GM19397 (cell line): Measurements from ENCODE around the gene TBC1D4.
"Not testable (repeated sequence)": the region's sequence is repeated elsewhere in the genome, so short reads cannot be mapped to it uniquely, and the experiment has no call there.

ENCODE experiments used
- ATAC-seq: cut with Tn5 transposase; IDR thresholded peaks from one replicate; pipeline ENCODE4 v1.9.1; 2021; ENCODE audit warnings: mild to moderate bottlenecking, moderate library complexity; ENCODE audit not compliant: unreplicated experiment

TBC1D4 gene

GRCh38 chr13:75454497-75454896 lies 27.5 kb downstream of the TBC1D4 start:
- ATAC-seq, result no peak

- no peak for ATAC-seq
Measured at GRCh38 chr13:75452564-75452963, 29.4 kb downstream of the TBC1D4 start.

- no peak for ATAC-seq
Measured at GRCh38 chr13:75447493-75447892, 34.5 kb downstream of the TBC1D4 start.

- no peak for ATAC-seq
Measured at GRCh38 chr13:75446874-75447273, 35.1 kb downstream of the TBC1D4 start.

GRCh38 chr13:75445717-75446499 lies 36.1 kb downstream of the TBC1D4 start:
- no peak for ATAC-seq

GRCh38 chr13:75444016-75444415 lies 38.0 kb downstream of the TBC1D4 start:
- no peak for ATAC-seq

GRCh38 chr13:75443356-75443958 lies 38.5 kb downstream of the TBC1D4 start:
- ATAC-seq, result no peak

- no peak for ATAC-seq
Measured at GRCh38 chr13:75442736-75443234, 39.2 kb downstream of the TBC1D4 start.

- no peak for ATAC-seq
Measured at GRCh38 chr13:75440100-75440499, 41.9 kb downstream of the TBC1D4 start.

GRCh38 chr13:75437582-75438318 lies 44.2 kb downstream of the TBC1D4 start:
- ATAC-seq, result no peak

- not testable (repeated sequence) for ATAC-seq
Measured at GRCh38 chr13:75434126-75434525, 47.8 kb downstream of the TBC1D4 start.

- no peak for ATAC-seq
Measured at GRCh38 chr13:75432811-75433244, 49.1 kb downstream of the TBC1D4 start.

GRCh38 chr13:75432045-75432444 lies 49.9 kb downstream of the TBC1D4 start:
- no peak for ATAC-seq

GRCh38 chr13:75430436-75431209 lies 51.3 kb downstream of the TBC1D4 start:
- no peak for ATAC-seq

GRCh38 chr13:75426421-75426820 lies 55.5 kb downstream of the TBC1D4 start:
- ATAC-seq, result no peak

- peak; percentile 88 for ATAC-seq
Measured at GRCh38 chr13:75425216-75426009, 56.6 kb downstream of the TBC1D4 start.

GRCh38 chr13:75423946-75424345 lies 58.0 kb downstream of the TBC1D4 start:
- no peak for ATAC-seq

GRCh38 chr13:75422028-75422427 lies 59.9 kb downstream of the TBC1D4 start:
- no peak for ATAC-seq

GRCh38 chr13:75421133-75421532 lies 60.8 kb downstream of the TBC1D4 start:
- ATAC-seq, result no peak

GRCh38 chr13:75419656-75420055 lies 62.3 kb downstream of the TBC1D4 start:
- no peak for ATAC-seq
